Stimulated activated CD8-positive, alpha-beta memory T cell treated with anti-CD3 and anti-CD28 coated beads, Interleukin-2, amount 100 ng/mL, for 48 hours (primary cell): ENCODE results near the gene ADAM12.

Experiments
- DNase-seq, 2 donors: peaks; one replicate each; pipeline ENCODE4 v3.0.0-alpha.2; 2020; ENCODE audit warnings: low read depth in 2 of 2

ADAM12 gene

GRCh38 chr10:126235979-126236851, 152.1 kb downstream of the ADAM12 start:
- DNase-seq, result no peak

GRCh38 chr10:126235091-126235978, 152.9 kb downstream of the ADAM12 start:
- no peak for DNase-seq

GRCh38 chr10:126234630-126235029, 153.6 kb downstream of the ADAM12 start:
- DNase-seq, result no peak

- DNase-seq, result no peak
These were observed 154.8 kb downstream of the ADAM12 start for GRCh38 chr10:126233182-126234148.

GRCh38 chr10:126230587-126230986, 157.7 kb downstream of the ADAM12 start:
- no peak for DNase-seq

- DNase-seq, result no peak
These were observed 158.6 kb downstream of the ADAM12 start for GRCh38 chr10:126229686-126230085.

GRCh38 chr10:126227762-126228134, 160.5 kb downstream of the ADAM12 start:
- DNase-seq, result no peak

GRCh38 chr10:126226988-126227761, 161.1 kb downstream of the ADAM12 start:
- DNase-seq, result no peak

- DNase-seq, result no peak
These were observed 162.1 kb downstream of the ADAM12 start for GRCh38 chr10:126226205-126226604.

- no peak for DNase-seq
These were observed 162.6 kb downstream of the ADAM12 start for GRCh38 chr10:126225672-126226008.

GRCh38 chr10:126224967-126225671, 163.2 kb downstream of the ADAM12 start:
- no peak for DNase-seq

GRCh38 chr10:126223512-126224067, 164.7 kb downstream of the ADAM12 start:
- no peak for DNase-seq

GRCh38 chr10:126222736-126223511, 165.4 kb downstream of the ADAM12 start:
- DNase-seq, result no peak

- no peak for DNase-seq
These were observed 166.4 kb downstream of the ADAM12 start for GRCh38 chr10:126221874-126222273.

GRCh38 chr10:126218778-126219649, 169.3 kb downstream of the ADAM12 start:
- DNase-seq, result no peak

- DNase-seq, result no peak
These were observed 170.1 kb downstream of the ADAM12 start for GRCh38 chr10:126218174-126218573.

GRCh38 chr10:126216632-126216961, 171.7 kb downstream of the ADAM12 start:
- no peak for DNase-seq
